Measurements from ENCODE around the gene GRM8.
"Not testable (repeated sequence)": the region's sequence is repeated elsewhere in the genome, so short reads cannot be mapped to it uniquely, and the experiment has no call there.

The GRM8 gene

GRCh38 chr7:126702242-126703016 is 550.3 kb downstream of the GRM8 start:
- no peak for DNase-seq

GRCh38 chr7:126700807-126701604 is 551.7 kb downstream of the GRM8 start:
- peak; percentile 77 for DNase-seq

- DNase-seq: no peak
These were observed 553.0 kb downstream of the GRM8 start for GRCh38 chr7:126699707-126700106.

GRCh38 chr7:126698909-126699308 is 553.8 kb downstream of the GRM8 start:
- no peak for DNase-seq

- DNase-seq: no peak
These were observed 554.3 kb downstream of the GRM8 start for GRCh38 chr7:126698446-126698845.

- DNase-seq: no peak
These were observed 556.3 kb downstream of the GRM8 start for GRCh38 chr7:126696256-126697038.

GRCh38 chr7:126690848-126691751 is 561.6 kb downstream of the GRM8 start:
- no peak for DNase-seq

GRCh38 chr7:126690104-126690503 is 562.6 kb downstream of the GRM8 start:
- no peak for DNase-seq

GRCh38 chr7:126689037-126689436 is 563.7 kb downstream of the GRM8 start:
- DNase-seq: no peak

GRCh38 chr7:126686474-126686873 is 566.3 kb downstream of the GRM8 start:
- DNase-seq: no peak

GRCh38 chr7:126685596-126685995 is 567.1 kb downstream of the GRM8 start:
- no peak for DNase-seq

- DNase-seq: no peak
These were observed 567.6 kb downstream of the GRM8 start for GRCh38 chr7:126685018-126685573.

- no peak for DNase-seq
These were observed 570.6 kb downstream of the GRM8 start for GRCh38 chr7:126682176-126682575.

GRCh38 chr7:126668762-126669161 is 584.0 kb downstream of the GRM8 start:
- DNase-seq: not testable (repeated sequence)

- no peak for DNase-seq
These were observed 584.4 kb downstream of the GRM8 start for GRCh38 chr7:126668367-126668752.

- DNase-seq: no peak
These were observed 584.9 kb downstream of the GRM8 start for GRCh38 chr7:126667742-126668366.

- no peak for DNase-seq
These were observed 589.9 kb downstream of the GRM8 start for GRCh38 chr7:126662856-126663255.

- no peak for DNase-seq
These were observed 593.6 kb downstream of the GRM8 start for GRCh38 chr7:126659124-126659523.

- no peak for DNase-seq
These were observed 594.1 kb downstream of the GRM8 start for GRCh38 chr7:126658684-126659083.

GRCh38 chr7:126657599-126658358 is 595.0 kb downstream of the GRM8 start:
- no peak for DNase-seq

GRCh38 chr7:126657137-126657536 is 595.6 kb downstream of the GRM8 start:
- DNase-seq: no peak

Data from NCI-H2029 (cell line).